ENCODE results near the gene TUBAL3.

DNA sequence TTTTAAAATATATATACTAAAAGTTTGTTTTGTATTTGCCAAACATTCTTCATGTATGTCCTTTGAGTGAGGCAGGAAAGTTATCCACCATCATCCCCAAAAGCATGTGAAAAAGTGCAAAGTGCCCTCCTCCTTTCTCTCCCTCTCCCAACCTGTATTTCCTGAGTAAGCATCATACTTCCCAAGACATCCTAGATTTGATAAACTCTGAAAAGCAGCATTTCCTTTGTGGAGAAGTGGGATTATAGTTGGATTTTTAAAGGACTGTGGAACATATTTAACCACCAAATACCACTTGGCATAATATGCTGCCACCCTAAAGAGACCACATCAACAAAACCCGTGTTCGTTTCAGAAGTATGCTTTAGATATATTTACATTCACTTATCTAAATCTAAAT is 44.6 kb upstream of the TUBAL3 start:
- no peak for TF ChIP-seq YY1 (IDR thresholded peaks at IDR 0.05; ENCODE audit: insufficient read depth, insufficient read length)
- no peak for TF ChIP-seq ZNF274 (IDR thresholded peaks at IDR 0.05; ENCODE audit: low read depth, low read length)
